Measurements from ENCODE around the gene ACTRT2. TPM values are rescaled to one million over a fixed set of nuclear protein-coding genes. Genes with fewer than 3 reads are reported as not detected.

ACTRT2 gene
- total and polyA plus RNA-seq, 10 of the 15 experiments (the other 5 are each of a cell fraction or from before 2014, with no cell fraction given) = not detected

GRCh38 chr1:3031401-3032221 is 10.3 kb downstream of the ACTRT2 start:
- no peaks in the 10 kb centered on the region for H3K9me3 ChIP-seq (replicated peaks; ENCODE audit: control insufficient read depth, insufficient read depth, low read length)
- POLR2A ChIA-PET = no interaction called here
- SMC1A ChIA-PET (ENCODE audit: uncharacterized antibody, unreplicated experiment) = no interaction called here
- intact Hi-C loops (cut with micrococcal nuclease; ENCODE audit: unreplicated experiment) = no loop called here
- no peak overlapping the region for H3K27ac ChIP-seq (ENCODE audit: control insufficient read depth, insufficient read depth)
- in situ Hi-C loops (cut with MboI) = no loop called here
- RAD21 ChIA-PET (ENCODE audit: unreplicated experiment) = no interaction called here
- 47% methylated on average over 35 of the region's 35 CpGs for WGBS (ENCODE audit: insufficient coverage, insufficient replicate concordance, low lambda C conversion rate, missing lambda C conversion rate)
- H4K20me1 ChIP-seq (ENCODE audit: control insufficient read depth, insufficient read depth) = no peaks in the 10 kb centered on the region
- BruUV-seq (replicated peaks) = no TSS peak
- no peaks in the 10 kb centered on the region for H3K4me1 ChIP-seq (ENCODE audit: control insufficient read depth, insufficient read depth, low read length)
- no peak for DNase-seq (ENCODE audit: low read depth, low spot score)
- FAIRE-seq = no peak
- no peaks in the 10 kb centered on the region for H3K36me3 ChIP-seq (ENCODE audit: control insufficient read depth in 2 of 2, insufficient read depth in 2 of 2, low read length in 1 of 2)
- H2AFZ ChIP-seq (ENCODE audit: control insufficient read depth, low read depth, low read length) = no peak overlapping the region
- H3K4me3 ChIP-seq = no peak overlapping the region
- H3K79me2 ChIP-seq (ENCODE audit: control insufficient read depth, insufficient read depth, low read length) = no peaks in the 10 kb centered on the region
- no peaks in the 10 kb centered on the region for H3K27me3 ChIP-seq (replicated peaks in 1 of 2; ENCODE audit: control insufficient read depth in 2 of 2, insufficient read depth in 2 of 2, low read length in 1 of 2)
- H3K4me2 ChIP-seq (ENCODE audit: control insufficient read depth, insufficient read depth) = no peak overlapping the region
- TF ChIP-seq TAF1 (IDR thresholded peaks at IDR 0.05; ENCODE audit: borderline replicate concordance, low read depth, low read length) (no peak), POLR2AphosphoS2 (IDR thresholded peaks at IDR 0.05; ENCODE audit: low read depth, low read length) (no peak), WRNIP1 (IDR thresholded peaks at IDR 0.05; ENCODE audit: borderline replicate concordance, low read depth, low read length) (no peak), USF2 (IDR thresholded peaks at IDR 0.05; ENCODE audit: borderline replicate concordance, low read depth, low read length) (no peak), PBX3 (IDR thresholded peaks at IDR 0.05; ENCODE audit: insufficient replicate concordance, low read depth, low read length) (no peak), ZNF207 (IDR thresholded peaks at IDR 0.05; ENCODE audit: borderline replicate concordance) (no peak), TCF12 (IDR thresholded peaks at IDR 0.05; ENCODE audit: low read depth, low read length) (no peak), RCOR1 (conservative IDR thresholded peaks at IDR 0.05; ENCODE audit: low read depth, low read length) (no peak), RELB (IDR thresholded peaks at IDR 0.05; ENCODE audit: low read depth) (no peak), IKZF1 (conservative IDR thresholded peaks at IDR 0.05) (no peak)
- ATAC-seq = no peak
- CTCF ChIA-PET = no interaction called here
- H3K9ac ChIP-seq (ENCODE audit: control insufficient read depth, insufficient read depth, low read length) = no peak overlapping the region

Data from GM12878 (cell line).